Stimulated activated CD8-positive, alpha-beta memory T cell treated with anti-CD3 and anti-CD28 coated beads, Interleukin-15, amount 100 ng/mL, for 24 hours (primary cell): ENCODE results near the gene TOMM40.
"Not testable (repeated sequence)": the region's sequence is repeated elsewhere in the genome, so short reads cannot be mapped to it uniquely, and the experiment has no call there.

Experiments
- DNase-seq: peaks from one replicate; pipeline ENCODE4 v3.0.0-alpha.2; 2020; ENCODE audit warnings: low read depth

The TOMM40 gene

GRCh38 chr19:44871809-44872208 is 19.2 kb upstream of the TOMM40 start:
- no peak for DNase-seq

- DNase-seq, result no peak
These were observed 18.4 kb upstream of the TOMM40 start for GRCh38 chr19:44872661-44873060.

- DNase-seq, result no peak
These were observed 16.7 kb upstream of the TOMM40 start for GRCh38 chr19:44874317-44874716.

- no peak for DNase-seq
These were observed 15.2 kb upstream of the TOMM40 start for GRCh38 chr19:44875666-44876451.

GRCh38 chr19:44876930-44877535 is 14.0 kb upstream of the TOMM40 start:
- DNase-seq, result no peak

- DNase-seq, result no peak
These were observed 12.8 kb upstream of the TOMM40 start for GRCh38 chr19:44878120-44878865.

GRCh38 chr19:44879309-44880065 is 11.6 kb upstream of the TOMM40 start:
- DNase-seq, result no peak

GRCh38 chr19:44882063-44882462 is 9.0 kb upstream of the TOMM40 start:
- no peak for DNase-seq

GRCh38 chr19:44882619-44883397 is 8.2 kb upstream of the TOMM40 start:
- DNase-seq, result not testable (repeated sequence)

GRCh38 chr19:44883922-44884321 is 7.1 kb upstream of the TOMM40 start:
- no peak for DNase-seq

GRCh38 chr19:44884566-44884965 is 6.5 kb upstream of the TOMM40 start:
- DNase-seq, result no peak

- DNase-seq, result no peak
These were observed 4.9 kb upstream of the TOMM40 start for GRCh38 chr19:44886141-44886540.

GRCh38 chr19:44887648-44888047 is 3.4 kb upstream of the TOMM40 start:
- no peak for DNase-seq

GRCh38 chr19:44888335-44888734 is 2.7 kb upstream of the TOMM40 start:
- not testable (repeated sequence) for DNase-seq

- no peak for DNase-seq
These were observed 1.2 kb upstream of the TOMM40 start for GRCh38 chr19:44889830-44890365.

GRCh38 chr19:44890366-44891015 is 563 bp upstream of the TOMM40 start:
- DNase-seq, result no peak

- DNase-seq, result no peak
These were observed 1.9 kb downstream of the TOMM40 start for GRCh38 chr19:44892932-44893331.

- DNase-seq, result no peak
These were observed 2.4 kb downstream of the TOMM40 start for GRCh38 chr19:44893332-44894051.

GRCh38 chr19:44894052-44894400 is 3.0 kb downstream of the TOMM40 start:
- no peak for DNase-seq

GRCh38 chr19:44894946-44895345 is 3.9 kb downstream of the TOMM40 start:
- DNase-seq, result no peak
